HEK293 (cell line): ENCODE results near the gene ABCA2.

Source experiments
- FEZF1 ChIP-seq: fragments of 450-650 bp; formaldehyde crosslinking; IDR thresholded peaks from 2 replicates; pipeline ENCODE4 v1.5.1; 2016; ENCODE audit warnings: missing biosample characterization, missing genetic modification characterization
- GFI1B ChIP-seq: fragments of 450-650 bp; formaldehyde crosslinking; IDR thresholded peaks from 2 replicates; pipeline ENCODE4 v1.5.1; 2016; ENCODE audit warnings: missing biosample characterization, missing genetic modification characterization
- GLIS2 ChIP-seq: fragments of 450-650 bp; formaldehyde crosslinking; IDR thresholded peaks from 2 replicates; pipeline ENCODE4 v1.5.1; 2016; ENCODE audit warnings: missing biosample characterization, missing genetic modification characterization
- HOXD13 ChIP-seq: sonication (generic); formaldehyde crosslinking; IDR thresholded peaks from 2 replicates; pipeline ENCODE4 v1.8.0; 2022; ENCODE audit warnings: missing genetic modification reagents, borderline replicate concordance
- KLF17 ChIP-seq: fragments of 450-650 bp; formaldehyde crosslinking; IDR thresholded peaks from 2 replicates; pipeline ENCODE4 v1.5.1; 2016; ENCODE audit warnings: missing biosample characterization, missing genetic modification characterization
- PRDM2 ChIP-seq: fragments of 450-650 bp; formaldehyde crosslinking; IDR thresholded peaks from 2 replicates; pipeline ENCODE4 v1.5.1; 2016; ENCODE audit warnings: missing biosample characterization, missing genetic modification characterization, borderline replicate concordance
- REST ChIP-seq: fragments of 450-650 bp; formaldehyde crosslinking; IDR thresholded peaks from 2 replicates; pipeline ENCODE4 v1.5.1; 2016; ENCODE audit warnings: missing biosample characterization, missing genetic modification characterization
- YY2 ChIP-seq: fragments of 450-650 bp; formaldehyde crosslinking; IDR thresholded peaks from 2 replicates; pipeline ENCODE4 v1.5.1; 2016; ENCODE audit warnings: missing biosample characterization, missing genetic modification characterization
- ZBTB10 ChIP-seq: fragments of 450-650 bp; formaldehyde crosslinking; IDR thresholded peaks from 2 replicates; pipeline ENCODE4 v1.5.1; 2016; ENCODE audit warnings: missing biosample characterization, missing genetic modification characterization
- ZBTB44 ChIP-seq: fragments of 450-650 bp; IDR thresholded peaks from 2 replicates; pipeline ENCODE4 v1.5.1; 2018; ENCODE audit warnings: missing biosample characterization, mild to moderate bottlenecking, missing genetic modification characterization
- ZBTB7A ChIP-seq: fragments of 450-650 bp; formaldehyde crosslinking; IDR thresholded peaks from 2 replicates; pipeline ENCODE4 v1.5.1; 2016; ENCODE audit warnings: low read depth, missing biosample characterization, missing genetic modification characterization
- ZBTB8A ChIP-seq: fragments of 450-650 bp; formaldehyde crosslinking; IDR thresholded peaks from 2 replicates; pipeline ENCODE4 v1.5.1; 2016; ENCODE audit warnings: missing biosample characterization, missing genetic modification characterization
- ZNF112 ChIP-seq: fragments of 450-650 bp; formaldehyde crosslinking; IDR thresholded peaks from 2 replicates; pipeline ENCODE4 v1.5.0; 2017; ENCODE audit warnings: missing biosample characterization, missing genetic modification characterization
- ZNF140 ChIP-seq: fragments of 450-650 bp; formaldehyde crosslinking; IDR thresholded peaks from 2 replicates; pipeline ENCODE4 v1.5.1; 2016; ENCODE audit warnings: missing biosample characterization, missing genetic modification characterization
- ZNF214 ChIP-seq: fragments of 450-650 bp; formaldehyde crosslinking; IDR thresholded peaks from 2 replicates; pipeline ENCODE4 v1.5.1; 2017; ENCODE audit warnings: missing biosample characterization, mild to moderate bottlenecking, missing genetic modification characterization, borderline replicate concordance
- ZNF302 ChIP-seq: fragments of 450-650 bp; formaldehyde crosslinking; IDR thresholded peaks from 2 replicates; pipeline ENCODE4 v1.5.1; 2016; ENCODE audit warnings: missing biosample characterization, missing genetic modification characterization, low read depth
- ZNF366 ChIP-seq: fragments of 450-650 bp; formaldehyde crosslinking; conservative IDR thresholded peaks from 2 replicates; pipeline ENCODE4 v1.5.1; 2016; ENCODE audit warnings: missing biosample characterization, missing genetic modification characterization
- ZNF398 ChIP-seq: fragments of 450-650 bp; formaldehyde crosslinking; IDR thresholded peaks from 2 replicates; pipeline ENCODE4 v1.5.1; 2017; ENCODE audit warnings: missing biosample characterization, missing genetic modification characterization
- ZNF571 ChIP-seq: fragments of 450-650 bp; formaldehyde crosslinking; IDR thresholded peaks from 2 replicates; pipeline ENCODE4 v1.5.0; 2017; ENCODE audit warnings: missing biosample characterization, missing genetic modification characterization
- ZNF654 ChIP-seq: fragments of 450-650 bp; formaldehyde crosslinking; IDR thresholded peaks from 2 replicates; pipeline ENCODE4 v1.5.1; 2016; ENCODE audit warnings: low read depth, missing biosample characterization, missing genetic modification characterization
- ZNF660 ChIP-seq: fragments of 450-650 bp; IDR thresholded peaks from 2 replicates; pipeline ENCODE4 v1.5.1; 2018; ENCODE audit warnings: missing biosample characterization, mild to moderate bottlenecking, missing genetic modification characterization
- ZNF776 ChIP-seq: fragments of 450-650 bp; formaldehyde crosslinking; IDR thresholded peaks from 2 replicates; pipeline ENCODE4 v1.5.0; 2017; ENCODE audit warnings: missing biosample characterization, missing genetic modification characterization, borderline replicate concordance

The ABCA2 gene

GRCh38 chr9:137029058-137029936 is 1.3 kb upstream of the ABCA2 start (continued):
- TF ChIP-seq ZNF214 (tag by site-specific recombination) (no peak), ZNF398 (tag by site-specific recombination) (no peak), YY2 (tag by site-specific recombination) (no peak), ZBTB10 (tag by site-specific recombination) (peak; percentile 83), ZNF571 (no peak), ZNF302 (tag by site-specific recombination) (no peak), GLIS2 (tag by site-specific recombination) (no peak), ZNF112 (tag by site-specific recombination) (no peak), PRDM2 (no peak), ZBTB44 (no peak), ZBTB8A (peak; percentile 68), KLF17 (tag by site-specific recombination) (no peak), ZNF660 (tag by site-specific recombination) (0 out of 2 replicates have a peak, but pooled peaks have one; percentile 31), HOXD13 (no peak), ZNF654 (tag by site-specific recombination) (peak; percentile 27), REST (tag by site-specific recombination) (0 out of 2 replicates have a peak, but pooled peaks have one; percentile 12), ZNF776 (tag by site-specific recombination) (no peak), FEZF1 (tag by site-specific recombination) (no peak), GFI1B (tag by site-specific recombination) (no peak), ZBTB7A (tag by site-specific recombination) (peak; percentile 55), ZNF366 (no peak), ZNF140 (tag by site-specific recombination) (no peak)
